Brain microvascular endothelial cell (primary cell): ENCODE data around the gene TESPA1.
A peak's percentile ranks its signal among the peaks of the same experiment; 100 is the strongest.

ENCODE experiments used
- DNase-seq: peaks from one replicate; pipeline ENCODE4 v3.0.0-alpha.2; 2020
- H3K27ac ChIP-seq: fragments of 250-450 bp; sonication (Bioruptor Pico); 2 replicates; pipeline ENCODE4 v1.5.1; 2020; ENCODE audit warnings: mild to moderate bottlenecking, moderate library complexity
- H3K27me3 ChIP-seq: fragments of 250-450 bp; sonication (Bioruptor Pico); replicated peaks from 2 replicates; pipeline ENCODE4 v1.5.1; 2020; ENCODE audit warnings: mild to moderate bottlenecking
- H3K36me3 ChIP-seq: fragments of 250-450 bp; sonication (Bioruptor Pico); replicated peaks from 2 replicates; pipeline ENCODE4 v1.5.1; 2020; ENCODE audit warnings: mild to moderate bottlenecking
- H3K4me3 ChIP-seq: 2 replicates; pipeline ENCODE4 v1.5.1; 2011; ENCODE audit warnings: low read depth, mild to moderate bottlenecking, control low read depth, low read length, moderate library complexity
- CTCF ChIP-seq: IDR thresholded peaks from 2 replicates; pipeline ENCODE4 v1.5.1; 2011; ENCODE audit warnings: low read depth, mild to moderate bottlenecking, moderate library complexity, low read length, control low read depth, inconsistent platforms; ENCODE audit errors: missing control alignments
- in situ Hi-C: cut with HindIII; loops from 2 replicates; pipeline ENCODE4 v1.10.0; 2017; ENCODE audit warnings: low sequenced_read_pairs, low pct_ligation_motif_present

The TESPA1 gene

DNA sequence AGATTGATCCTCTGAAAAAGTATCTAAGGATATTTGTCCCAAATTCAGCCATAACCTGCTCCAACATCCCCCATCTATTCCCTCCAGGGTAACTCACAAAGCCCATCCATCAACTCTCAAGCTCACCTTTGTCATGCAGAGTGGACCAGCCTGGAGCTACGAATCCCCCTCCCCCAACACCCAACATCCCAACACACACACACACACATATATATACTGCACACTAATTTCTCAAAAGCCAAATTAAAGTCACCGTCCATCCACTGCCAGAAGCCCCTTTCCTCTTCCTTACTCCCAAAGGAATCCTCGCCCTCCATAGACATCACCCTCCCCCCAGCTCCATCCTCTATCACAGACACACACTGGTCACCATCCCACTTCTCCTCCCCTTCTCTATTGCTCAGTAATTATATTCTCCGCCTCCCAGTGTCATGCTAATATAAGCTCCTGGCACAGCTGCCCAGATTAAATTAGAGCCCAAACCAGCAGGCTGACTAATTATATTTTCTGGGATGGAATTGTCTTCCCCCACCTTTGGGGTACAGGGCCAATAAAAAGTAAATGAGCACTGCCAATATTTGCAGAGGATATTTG is 13.5 kb upstream of the TESPA1 start:
- no peaks in the 10 kb centered on the region for H3K36me3 ChIP-seq
- in situ Hi-C loops = no loop called here
- TF ChIP-seq CTCF = no peak
- H3K4me3 ChIP-seq = no peak overlapping the region
- DNase-seq = no peak
- no peaks in the 10 kb centered on the region for H3K27me3 ChIP-seq
- no peak overlapping the region for H3K27ac ChIP-seq

DNA sequence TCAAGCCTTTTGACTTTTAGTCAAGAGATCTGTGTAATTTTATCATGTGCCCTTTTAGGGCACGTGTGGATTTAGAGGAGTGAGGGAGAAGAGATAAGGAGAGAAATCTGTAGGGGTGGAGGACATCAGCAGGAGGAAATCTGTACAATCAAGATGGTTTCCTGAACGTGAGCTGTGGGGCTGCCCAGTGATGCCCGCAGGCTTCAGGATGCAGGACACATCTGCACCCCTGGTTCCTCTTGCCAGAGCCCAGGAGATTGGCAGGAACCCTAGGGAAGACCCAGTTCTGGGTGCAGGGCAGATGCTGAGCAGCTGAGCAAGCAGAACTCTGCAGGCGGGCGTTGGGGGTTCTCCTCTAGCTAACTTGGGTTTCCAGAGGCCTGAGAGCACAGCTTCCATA is 11.6 kb upstream of the TESPA1 start:
- H3K27ac ChIP-seq = no peak overlapping the region
- no peak for DNase-seq
- in situ Hi-C loops = no loop called here
- no peak for TF ChIP-seq CTCF
- no peaks in the 10 kb centered on the region for H3K27me3 ChIP-seq
- no peaks in the 10 kb centered on the region for H3K36me3 ChIP-seq
- no peak overlapping the region for H3K4me3 ChIP-seq

DNA sequence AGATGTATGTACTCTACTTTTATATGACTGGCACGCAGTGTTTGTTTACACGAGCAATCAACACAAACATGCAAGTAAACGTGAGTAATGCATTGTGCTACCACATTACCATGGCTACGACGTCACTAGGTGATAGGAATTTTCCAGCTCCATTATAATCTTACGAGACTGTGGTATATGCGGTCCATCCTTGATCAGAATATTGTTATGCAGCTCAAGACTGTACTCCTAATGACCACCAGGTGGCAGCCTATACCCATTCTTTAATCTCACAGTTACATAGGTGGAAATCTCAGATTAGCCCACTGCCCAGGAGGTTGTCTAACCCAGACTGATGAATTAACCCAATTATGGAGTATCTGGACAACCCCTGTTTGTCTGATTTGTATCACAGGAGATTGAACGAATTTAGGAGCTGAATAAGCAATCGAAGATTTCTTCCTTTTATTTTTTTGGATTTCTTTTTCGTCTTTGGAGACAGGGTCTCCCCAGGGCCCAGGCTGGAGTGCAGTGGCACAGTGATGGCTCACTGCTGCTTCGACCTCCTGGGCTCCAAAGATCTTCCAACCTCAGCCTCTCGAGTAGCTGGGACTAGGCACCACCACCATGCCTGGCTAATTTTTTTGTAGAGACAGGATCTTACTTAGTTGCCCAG is 8.7 kb upstream of the TESPA1 start:
- peak; percentile 76 for DNase-seq
- TF ChIP-seq CTCF = peak; percentile 81
- in situ Hi-C loops = no loop called here
- Histone ChIP-seq H3K27ac (no peak overlapping the region), H3K36me3 (no peaks in the 10 kb centered on the region), H3K27me3 (no peaks in the 10 kb centered on the region), H3K4me3 (no peak overlapping the region)

- in situ Hi-C loops = no loop called here
- TF ChIP-seq CTCF = no peak
- no peak for DNase-seq
- H3K27ac ChIP-seq = no peak overlapping the region
- no peaks in the 10 kb centered on the region for H3K27me3 ChIP-seq
- no peak overlapping the region for H3K4me3 ChIP-seq
- no peaks in the 10 kb centered on the region for H3K36me3 ChIP-seq
Observed at GRCh38 chr12:54991991-54992375, 7.4 kb upstream of the TESPA1 start.

- TF ChIP-seq CTCF = no peak
- H3K4me3 ChIP-seq = no peak overlapping the region
- DNase-seq = no peak
- in situ Hi-C loops = no loop called here
- H3K27me3 ChIP-seq = no peaks in the 10 kb centered on the region
- no peak overlapping the region for H3K27ac ChIP-seq
- no peaks in the 10 kb centered on the region for H3K36me3 ChIP-seq
Observed at GRCh38 chr12:54991161-54991990, 6.8 kb upstream of the TESPA1 start.
